Measurements from ENCODE around the gene TSNAX.

- TF ChIP-seq SMC3 (IDR thresholded peaks at IDR 0.05; ENCODE audit: low read depth, low read length) (no peak), RAD21 (IDR thresholded peaks at IDR 0.05; ENCODE audit: low read length) (no peak), EZH2phosphoT487 (IDR thresholded peaks at IDR 0.05; ENCODE audit: borderline replicate concordance, low read depth) (no peak), MXI1 (IDR thresholded peaks at IDR 0.05; ENCODE audit: low read depth, low read length) (no peak), CTCF (IDR thresholded peaks at IDR 0.05) (no peak), JUND (IDR thresholded peaks at IDR 0.05) (no peak), FOXJ3 (CRISPR knock-in tag; IDR thresholded peaks at IDR 0.05) (no peak), NRF1 (IDR thresholded peaks at IDR 0.05; ENCODE audit: low read depth, low read length) (no peak)
- TF ChIP-seq, protein P1, sequence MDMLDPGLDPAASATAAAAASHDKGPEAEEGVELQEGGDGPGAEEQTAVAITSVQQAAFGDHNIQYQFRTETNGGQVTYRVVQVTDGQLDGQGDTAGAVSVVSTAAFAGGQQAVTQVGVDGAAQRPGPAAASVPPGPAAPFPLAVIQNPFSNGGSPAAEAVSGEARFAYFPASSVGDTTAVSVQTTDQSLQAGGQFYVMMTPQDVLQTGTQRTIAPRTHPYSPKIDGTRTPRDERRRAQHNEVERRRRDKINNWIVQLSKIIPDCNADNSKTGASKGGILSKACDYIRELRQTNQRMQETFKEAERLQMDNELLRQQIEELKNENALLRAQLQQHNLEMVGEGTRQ (IDR thresholded peaks at IDR 0.05; ENCODE audit: borderline replicate concordance, low read depth, low read length) = no peak
- TF ChIP-seq, protein P2, sequence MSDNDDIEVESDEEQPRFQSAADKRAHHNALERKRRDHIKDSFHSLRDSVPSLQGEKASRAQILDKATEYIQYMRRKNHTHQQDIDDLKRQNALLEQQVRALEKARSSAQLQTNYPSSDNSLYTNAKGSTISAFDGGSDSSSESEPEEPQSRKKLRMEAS (IDR thresholded peaks at IDR 0.05; ENCODE audit: low read depth) = no peak
These were observed 83.4 kb downstream of the TSNAX start for GRCh38 chr1:231611851-231612250.
